ENCODE data around the gene SPAG6.
"Not testable (repeated sequence)": the region's sequence is repeated elsewhere in the genome, so short reads cannot be mapped to it uniquely, and the experiment has no call there.

SPAG6 gene

DNA sequence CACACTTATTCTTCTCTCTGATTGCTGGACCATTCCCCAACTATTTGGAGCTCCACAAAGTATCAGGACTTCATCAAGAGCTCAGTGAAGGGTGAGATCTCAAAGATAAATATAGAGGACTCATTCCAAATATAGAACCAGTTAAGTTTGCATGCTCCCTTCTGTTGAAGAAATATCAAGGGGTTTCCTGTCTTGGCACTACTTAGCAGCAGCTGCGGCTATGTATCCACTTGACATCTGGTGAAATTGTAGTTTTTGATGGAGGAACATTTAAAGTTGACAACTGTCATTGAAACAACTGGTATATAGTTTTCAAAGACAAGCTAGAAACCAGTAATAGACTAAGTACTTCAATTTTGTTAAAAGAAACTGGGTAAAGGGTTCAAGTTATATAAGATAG lies 1.0 kb upstream of the SPAG6 start:
- H3K27ac ChIP-seq = no peak overlapping the region
- TF ChIP-seq, protein P1, sequence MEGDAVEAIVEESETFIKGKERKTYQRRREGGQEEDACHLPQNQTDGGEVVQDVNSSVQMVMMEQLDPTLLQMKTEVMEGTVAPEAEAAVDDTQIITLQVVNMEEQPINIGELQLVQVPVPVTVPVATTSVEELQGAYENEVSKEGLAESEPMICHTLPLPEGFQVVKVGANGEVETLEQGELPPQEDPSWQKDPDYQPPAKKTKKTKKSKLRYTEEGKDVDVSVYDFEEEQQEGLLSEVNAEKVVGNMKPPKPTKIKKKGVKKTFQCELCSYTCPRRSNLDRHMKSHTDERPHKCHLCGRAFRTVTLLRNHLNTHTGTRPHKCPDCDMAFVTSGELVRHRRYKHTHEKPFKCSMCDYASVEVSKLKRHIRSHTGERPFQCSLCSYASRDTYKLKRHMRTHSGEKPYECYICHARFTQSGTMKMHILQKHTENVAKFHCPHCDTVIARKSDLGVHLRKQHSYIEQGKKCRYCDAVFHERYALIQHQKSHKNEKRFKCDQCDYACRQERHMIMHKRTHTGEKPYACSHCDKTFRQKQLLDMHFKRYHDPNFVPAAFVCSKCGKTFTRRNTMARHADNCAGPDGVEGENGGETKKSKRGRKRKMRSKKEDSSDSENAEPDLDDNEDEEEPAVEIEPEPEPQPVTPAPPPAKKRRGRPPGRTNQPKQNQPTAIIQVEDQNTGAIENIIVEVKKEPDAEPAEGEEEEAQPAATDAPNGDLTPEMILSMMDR (conservative IDR thresholded peaks at IDR 0.05) = no peak
- TF ChIP-seq ZFX (IDR thresholded peaks at IDR 0.05) = no peak

DNA sequence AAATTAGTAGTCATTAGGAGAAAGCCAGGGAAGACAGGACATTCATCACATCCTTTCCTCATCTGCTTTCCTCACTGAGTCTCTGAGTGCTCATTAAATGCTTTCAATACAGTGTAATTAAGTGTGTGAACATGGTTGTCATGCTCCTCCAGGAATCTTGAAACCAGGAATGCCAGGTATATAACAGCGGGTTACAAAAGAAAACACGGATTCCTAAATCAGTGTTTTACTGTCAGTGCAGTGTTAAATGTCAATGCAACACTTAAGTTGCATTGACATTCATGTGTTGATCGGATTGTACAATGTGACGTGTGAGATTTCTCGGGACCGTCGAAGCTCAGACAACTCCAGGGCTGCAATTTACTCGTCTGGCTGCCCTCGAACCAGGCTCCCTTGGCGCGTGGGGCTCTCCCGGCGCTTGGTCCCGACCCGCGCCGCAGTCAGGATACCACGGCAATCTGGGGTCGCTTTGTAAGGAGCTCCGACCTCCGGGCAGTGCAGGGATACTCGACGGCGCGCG lies 455 bp upstream of the SPAG6 start:
- TF ChIP-seq ZFX (IDR thresholded peaks at IDR 0.05) = no peak
- TF ChIP-seq, protein P1 (conservative IDR thresholded peaks at IDR 0.05) = no peak
- H3K27ac ChIP-seq = no peak overlapping the region

DNA sequence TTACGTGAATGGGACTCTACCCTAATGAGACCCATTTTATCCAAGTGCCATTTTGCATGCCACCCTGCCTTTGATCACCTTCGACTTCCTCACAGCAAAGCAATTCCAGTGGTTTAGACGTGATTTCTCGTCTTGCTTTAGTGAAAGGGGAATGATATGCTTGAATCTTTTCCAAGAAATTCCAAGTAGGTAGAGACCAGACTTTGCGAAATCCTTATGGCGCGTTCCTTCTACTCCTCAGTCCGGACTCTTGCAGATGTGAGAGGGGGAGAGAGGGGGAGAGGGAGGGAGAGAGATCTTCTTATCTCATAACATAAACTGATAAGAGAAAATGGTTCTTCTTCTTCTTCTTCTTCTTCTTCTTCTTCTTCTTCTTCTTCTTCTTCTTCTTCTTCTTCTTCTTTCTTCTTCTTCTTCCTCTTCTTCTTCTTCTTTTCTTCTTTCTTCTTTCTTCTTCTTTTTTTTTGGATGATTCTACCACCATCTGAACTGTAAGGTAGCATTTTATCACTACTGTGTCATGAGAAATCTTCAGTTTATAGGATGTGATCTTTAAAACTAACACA lies 883 bp downstream of the SPAG6 start:
- TF ChIP-seq, protein P1 (conservative IDR thresholded peaks at IDR 0.05) = no peak
- TF ChIP-seq ZFX (IDR thresholded peaks at IDR 0.05) = no peak
- H3K27ac ChIP-seq = no peak overlapping the region

DNA sequence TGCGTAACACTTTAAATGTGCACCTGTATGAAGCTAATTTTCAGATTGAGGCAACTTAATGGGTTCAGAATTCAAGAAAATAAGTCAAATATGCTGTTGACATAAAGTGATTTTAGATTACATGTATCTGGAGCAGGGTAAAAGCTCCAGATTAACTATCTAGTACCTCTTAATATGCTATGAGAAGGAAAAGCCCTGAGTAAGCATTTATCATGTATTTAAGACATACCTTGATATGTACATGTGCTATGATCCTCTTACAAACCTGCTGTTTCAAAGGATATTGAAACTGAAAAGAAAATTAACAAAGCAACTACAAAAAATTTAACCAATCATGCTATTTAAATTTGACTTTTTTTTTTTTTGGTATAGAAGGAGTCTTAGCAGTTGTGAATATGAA lies 4.5 kb downstream of the SPAG6 start:
- no peak overlapping the region for H3K27ac ChIP-seq
- TF ChIP-seq, protein P1 (conservative IDR thresholded peaks at IDR 0.05) = no peak
- no peak for TF ChIP-seq ZFX (IDR thresholded peaks at IDR 0.05)

DNA sequence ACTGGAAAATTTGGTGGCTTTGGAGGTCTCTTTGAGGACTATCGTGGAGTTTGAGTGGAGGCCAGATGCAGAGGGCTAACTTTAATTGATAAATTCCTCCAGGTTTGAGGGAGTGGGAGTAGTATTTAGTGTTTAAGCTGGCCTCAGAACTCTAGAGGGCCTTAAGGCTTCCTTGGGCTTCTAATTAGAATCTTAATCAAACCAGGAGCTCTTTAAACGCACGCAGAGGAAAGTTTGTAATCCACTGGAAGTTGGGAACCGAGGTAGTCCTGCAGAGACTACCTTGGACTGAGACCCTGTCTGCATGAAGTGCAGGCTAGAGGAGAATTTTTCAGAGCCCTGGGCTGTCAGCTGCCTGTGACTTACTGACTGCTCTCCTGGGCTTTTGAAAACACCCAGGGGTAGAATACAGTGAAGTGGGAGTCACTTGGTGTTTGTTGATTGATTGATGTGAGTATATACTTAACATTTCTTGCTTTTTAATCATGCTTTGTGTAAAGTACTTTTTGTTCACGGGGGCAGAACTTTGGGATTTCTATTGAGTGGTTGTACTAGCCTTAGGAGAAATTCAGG lies 5.9 kb downstream of the SPAG6 start:
- no peak overlapping the region for H3K27ac ChIP-seq
- TF ChIP-seq, protein P1 (conservative IDR thresholded peaks at IDR 0.05) = no peak
- TF ChIP-seq ZFX (IDR thresholded peaks at IDR 0.05) = no peak

DNA sequence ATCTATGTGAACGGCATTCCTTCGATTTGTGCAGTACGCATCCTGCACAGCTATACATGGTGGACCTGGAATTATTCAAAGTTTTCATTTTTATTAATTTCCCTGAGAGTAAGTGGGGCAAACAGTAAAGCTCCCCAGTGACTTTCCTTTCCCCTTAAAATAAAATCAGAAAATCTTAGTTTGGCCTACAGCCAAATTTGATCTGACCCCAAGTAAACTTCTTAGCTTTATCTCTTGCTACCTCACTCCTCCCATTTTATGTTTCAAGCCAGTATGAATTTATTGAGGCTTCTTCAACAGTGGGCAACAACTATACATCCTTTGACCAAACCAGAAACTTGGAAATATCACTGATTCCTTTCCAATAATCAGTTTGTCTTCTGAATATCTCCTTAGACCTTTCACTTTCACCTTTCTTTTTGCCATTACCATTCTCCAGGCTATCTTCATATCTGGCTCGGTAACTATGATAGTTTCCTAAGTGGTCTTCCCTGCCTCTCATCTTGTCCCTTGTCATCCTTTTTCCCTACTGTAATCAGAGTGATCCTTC lies 11.1 kb downstream of the SPAG6 start:
- no peak for TF ChIP-seq ZFX (IDR thresholded peaks at IDR 0.05)
- TF ChIP-seq, protein P1 (conservative IDR thresholded peaks at IDR 0.05) = no peak
- H3K27ac ChIP-seq = no peak overlapping the region

DNA sequence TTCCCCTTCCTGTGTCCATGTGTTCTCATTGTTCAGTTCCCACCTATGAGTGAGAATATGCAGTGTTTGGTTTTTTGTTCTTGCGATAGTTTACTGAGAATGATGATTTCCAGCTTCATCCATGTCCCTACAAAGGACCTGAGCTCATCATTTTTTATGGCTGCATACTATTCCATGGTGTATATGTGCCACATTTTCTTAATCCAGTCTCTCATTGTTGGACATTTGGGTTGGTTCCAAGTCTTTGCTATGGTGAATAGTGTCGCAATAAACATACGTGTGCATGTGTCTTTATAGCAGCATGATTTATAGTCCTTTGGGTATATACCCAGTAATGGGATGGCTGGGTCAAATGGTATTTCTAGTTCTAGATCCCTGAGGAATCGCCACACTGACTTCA lies 12.5 kb downstream of the SPAG6 start:
- H3K27ac ChIP-seq = not testable (repeated sequence)

DNA sequence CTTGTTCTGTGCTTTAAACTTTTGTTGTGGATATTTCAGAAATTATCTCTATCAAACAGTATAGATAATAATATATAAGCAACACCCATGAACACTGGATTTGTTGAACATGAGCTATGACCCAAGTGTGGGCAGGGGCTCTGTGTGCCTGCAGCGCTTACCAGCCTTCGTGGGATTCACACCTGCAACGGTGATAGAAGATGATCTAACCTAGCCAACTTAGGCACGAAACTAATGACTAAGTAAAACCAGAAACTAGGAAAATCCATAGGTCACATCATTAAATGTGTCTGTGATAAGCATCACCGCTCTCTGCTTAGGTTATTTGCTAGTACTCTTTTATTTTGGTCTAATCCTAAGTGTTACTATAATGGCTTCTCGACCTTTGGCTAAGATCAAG lies 18.0 kb downstream of the SPAG6 start:
- no peak overlapping the region for H3K27ac ChIP-seq
- TF ChIP-seq, protein P1 (conservative IDR thresholded peaks at IDR 0.05) = no peak
- no peak for TF ChIP-seq ZFX (IDR thresholded peaks at IDR 0.05)
